Astrocyte (in vitro differentiated cells and primary cell): Measurements from ENCODE around the gene IER2. TPM values are rescaled to one million over a fixed set of nuclear protein-coding genes. Genes with fewer than 3 reads are reported as not detected.

Source experiments
- DNase-seq: peaks from one replicate; pipeline ENCODE4 v3.0.0-alpha.2; 2010; ENCODE audit warnings: low read depth
- FAIRE-seq: peaks from 2 replicates; lab custom pipeline; 2011; peaks lifted over from hg19 to GRCh38; lab: Jason Lieb, UNC
- H2AFZ ChIP-seq: 2 replicates; pipeline ENCODE4 v1.6.0; 2012; ENCODE audit warnings: low read depth, low read length, inconsistent platforms
- H3K27ac ChIP-seq: 2 replicates; pipeline ENCODE4 v1.5.1; 2011; ENCODE audit warnings: low read depth, low read length, inconsistent platforms
- H3K27me3 ChIP-seq: 2 replicates; pipeline ENCODE4 v1.6.0; 2011; ENCODE audit warnings: low read length, inconsistent platforms; ENCODE audit not compliant: insufficient read depth
- H3K36me3 ChIP-seq: 2 replicates; pipeline ENCODE4 v1.5.1; 2011; ENCODE audit warnings: low read length, inconsistent platforms; ENCODE audit not compliant: insufficient read depth
- H3K4me1 ChIP-seq: 2 replicates; pipeline ENCODE4 v1.5.1; 2011; ENCODE audit warnings: low read length, inconsistent platforms; ENCODE audit not compliant: insufficient read depth
- H3K4me2 ChIP-seq: 2 replicates; pipeline ENCODE4 v1.6.0; 2012; ENCODE audit warnings: low read length, inconsistent platforms
- H3K4me3 ChIP-seq: 2 replicates; pipeline ENCODE4 v1.5.1; 2011; ENCODE audit warnings: low read depth, mild to moderate bottlenecking, low read length, inconsistent platforms; ENCODE audit not compliant: insufficient read depth
- H3K79me2 ChIP-seq: 2 replicates; pipeline ENCODE4 v1.6.0; 2012; ENCODE audit warnings: mild to moderate bottlenecking, low read length, inconsistent platforms; ENCODE audit not compliant: insufficient read depth
- H3K9ac ChIP-seq: 2 replicates; pipeline ENCODE4 v1.6.0; 2012; ENCODE audit warnings: mild to moderate bottlenecking, low read length, inconsistent platforms
- H3K9me3 ChIP-seq: 2 replicates; pipeline ENCODE4 v1.5.1; 2012; ENCODE audit warnings: low read depth, mild to moderate bottlenecking, low read length, inconsistent platforms; ENCODE audit not compliant: insufficient read depth
- H4K20me1 ChIP-seq: 2 replicates; pipeline ENCODE4 v1.6.0; 2012; ENCODE audit warnings: low read length, inconsistent platforms; ENCODE audit not compliant: insufficient read depth
- H3K27ac Mint-ChIP-seq: one replicate; pipeline ENCODE4 v1.8.0; 2021; ENCODE audit warnings: mild to moderate bottlenecking, mixed read lengths; ENCODE audit not compliant: unreplicated experiment
- H3K27me3 Mint-ChIP-seq: one replicate; pipeline ENCODE4 v1.8.0; 2021; ENCODE audit warnings: low read depth, mixed read lengths; ENCODE audit not compliant: unreplicated experiment
- H3K36me3 Mint-ChIP-seq: one replicate; pipeline ENCODE4 v1.8.0; 2021; ENCODE audit warnings: low read depth, mixed read lengths; ENCODE audit not compliant: unreplicated experiment
- H3K4me1 Mint-ChIP-seq: one replicate; pipeline ENCODE4 v1.8.0; 2021; ENCODE audit warnings: low read depth, mixed read lengths; ENCODE audit not compliant: unreplicated experiment
- H3K4me3 Mint-ChIP-seq: one replicate; pipeline ENCODE4 v1.8.0; 2021; ENCODE audit warnings: mild to moderate bottlenecking, moderate library complexity, mixed read lengths; ENCODE audit not compliant: unreplicated experiment
- H3K9me3 Mint-ChIP-seq: one replicate; pipeline ENCODE4 v1.8.0; 2021; ENCODE audit warnings: mild to moderate bottlenecking, mixed read lengths; ENCODE audit not compliant: unreplicated experiment
- EZH2 ChIP-seq: IDR thresholded peaks from 2 replicates; pipeline ENCODE4 v1.6.1; 2012; ENCODE audit warnings: mild to moderate bottlenecking, low read length, inconsistent platforms; ENCODE audit not compliant: insufficient read depth
- total RNA-seq: library from RNA; stranded (reverse); gene quantifications from 2 replicates; pipeline ENCODE4 v1.2.1, GENCODE V29; 2021
- TF ChIP-seq, protein P1 (sequence below): IDR thresholded peaks from 2 replicates; pipeline ENCODE4 v1.5.1; 2011; ENCODE audit warnings: low read depth, mild to moderate bottlenecking, inconsistent platforms, low read length, moderate library complexity; ENCODE audit not compliant: insufficient read depth

Gene IER2
- total RNA-seq, 1 donor from 2014 or later: 71.3 TPM

DNA sequence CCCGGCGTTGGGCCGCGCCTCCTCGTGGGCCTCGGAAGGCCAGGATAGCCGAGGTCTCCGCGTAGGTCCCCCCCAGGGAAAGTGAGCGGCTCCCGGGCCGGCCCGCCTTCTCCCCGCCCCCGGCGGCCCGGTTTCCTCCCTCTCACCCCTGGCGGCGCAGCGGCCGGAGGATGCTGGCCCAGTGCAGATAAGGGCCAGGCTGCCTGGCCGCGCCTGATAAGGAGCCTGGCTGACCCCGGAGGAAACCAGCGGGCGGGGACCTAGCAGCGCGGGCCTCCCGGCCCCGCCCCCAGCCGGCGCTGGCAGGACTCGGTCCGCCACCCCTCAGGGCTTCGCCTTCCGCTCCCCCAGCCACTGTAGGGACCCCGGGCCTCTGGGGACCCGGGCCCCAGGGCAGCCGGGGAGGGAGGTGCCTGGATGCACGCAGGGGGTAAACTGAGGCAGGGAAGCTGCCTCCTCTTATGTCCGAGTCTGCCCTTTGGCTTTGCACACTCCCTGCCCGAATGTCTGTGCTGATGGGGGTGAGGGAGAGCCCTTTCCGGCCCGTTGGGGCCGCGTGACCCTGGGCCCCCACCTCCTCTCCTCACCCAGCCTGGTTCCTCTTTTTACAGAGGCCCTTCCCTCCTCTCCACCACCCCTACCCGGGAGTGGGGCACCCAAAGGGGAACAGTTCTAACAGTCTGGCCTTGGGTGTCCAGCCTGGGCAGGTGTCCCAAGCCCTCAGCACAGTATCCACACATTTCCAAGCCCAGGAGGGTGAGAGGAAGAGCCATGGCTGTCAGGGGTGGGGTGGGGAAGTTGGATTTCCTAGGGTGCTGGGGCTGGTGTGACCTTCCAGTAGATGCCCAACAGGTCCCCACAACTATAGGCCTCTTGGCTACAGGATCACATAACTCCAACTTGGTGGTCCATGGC, 47.3 kb upstream of the IER2 start, which contains the start of gene LYL1:
Gene LYL1 (minus strand): TSS at position 193 of the 915 bp plus-strand sequence. CDS start 1,687 bp downstream, outside the sequence.
- Histone ChIP-seq H2AFZ (peak within 1 kb of the TSS; percentile 47), H4K20me1 (peaks cover 6% of the 10 kb centered on the region), H3K36me3 (peaks cover 3% of the 10 kb centered on the region), H3K4me1 (peaks cover 5% of the 10 kb centered on the region), H3K9ac (peak within 1 kb of the TSS; percentile 35), H3K4me2 (peak within 1 kb of the TSS; percentile 72), H3K4me3 (no peak within 1 kb of the TSS), H3K27me3 (no peaks in the 10 kb centered on the region), H3K79me2 (no peaks in the 10 kb centered on the region), H3K27ac (no peak within 1 kb of the TSS), H3K9me3 (no peaks in the 10 kb centered on the region)
- Mint-ChIP-seq H3K9me3 (peaks cover 10% of the 10 kb centered on the region), H3K27me3 (peaks cover 20% of the 10 kb centered on the region), H3K4me3 (no peak within 1 kb of the TSS), H3K36me3 (peaks cover 10% of the 10 kb centered on the region), H3K27ac (peak within 1 kb of the TSS; percentile 53), H3K4me1 (peaks cover 3% of the 10 kb centered on the region)
- no peak for FAIRE-seq
- TF ChIP-seq, protein P1, sequence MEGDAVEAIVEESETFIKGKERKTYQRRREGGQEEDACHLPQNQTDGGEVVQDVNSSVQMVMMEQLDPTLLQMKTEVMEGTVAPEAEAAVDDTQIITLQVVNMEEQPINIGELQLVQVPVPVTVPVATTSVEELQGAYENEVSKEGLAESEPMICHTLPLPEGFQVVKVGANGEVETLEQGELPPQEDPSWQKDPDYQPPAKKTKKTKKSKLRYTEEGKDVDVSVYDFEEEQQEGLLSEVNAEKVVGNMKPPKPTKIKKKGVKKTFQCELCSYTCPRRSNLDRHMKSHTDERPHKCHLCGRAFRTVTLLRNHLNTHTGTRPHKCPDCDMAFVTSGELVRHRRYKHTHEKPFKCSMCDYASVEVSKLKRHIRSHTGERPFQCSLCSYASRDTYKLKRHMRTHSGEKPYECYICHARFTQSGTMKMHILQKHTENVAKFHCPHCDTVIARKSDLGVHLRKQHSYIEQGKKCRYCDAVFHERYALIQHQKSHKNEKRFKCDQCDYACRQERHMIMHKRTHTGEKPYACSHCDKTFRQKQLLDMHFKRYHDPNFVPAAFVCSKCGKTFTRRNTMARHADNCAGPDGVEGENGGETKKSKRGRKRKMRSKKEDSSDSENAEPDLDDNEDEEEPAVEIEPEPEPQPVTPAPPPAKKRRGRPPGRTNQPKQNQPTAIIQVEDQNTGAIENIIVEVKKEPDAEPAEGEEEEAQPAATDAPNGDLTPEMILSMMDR: no peak
- TF ChIP-seq EZH2: no peak
- DNase-seq: no peak

DNA sequence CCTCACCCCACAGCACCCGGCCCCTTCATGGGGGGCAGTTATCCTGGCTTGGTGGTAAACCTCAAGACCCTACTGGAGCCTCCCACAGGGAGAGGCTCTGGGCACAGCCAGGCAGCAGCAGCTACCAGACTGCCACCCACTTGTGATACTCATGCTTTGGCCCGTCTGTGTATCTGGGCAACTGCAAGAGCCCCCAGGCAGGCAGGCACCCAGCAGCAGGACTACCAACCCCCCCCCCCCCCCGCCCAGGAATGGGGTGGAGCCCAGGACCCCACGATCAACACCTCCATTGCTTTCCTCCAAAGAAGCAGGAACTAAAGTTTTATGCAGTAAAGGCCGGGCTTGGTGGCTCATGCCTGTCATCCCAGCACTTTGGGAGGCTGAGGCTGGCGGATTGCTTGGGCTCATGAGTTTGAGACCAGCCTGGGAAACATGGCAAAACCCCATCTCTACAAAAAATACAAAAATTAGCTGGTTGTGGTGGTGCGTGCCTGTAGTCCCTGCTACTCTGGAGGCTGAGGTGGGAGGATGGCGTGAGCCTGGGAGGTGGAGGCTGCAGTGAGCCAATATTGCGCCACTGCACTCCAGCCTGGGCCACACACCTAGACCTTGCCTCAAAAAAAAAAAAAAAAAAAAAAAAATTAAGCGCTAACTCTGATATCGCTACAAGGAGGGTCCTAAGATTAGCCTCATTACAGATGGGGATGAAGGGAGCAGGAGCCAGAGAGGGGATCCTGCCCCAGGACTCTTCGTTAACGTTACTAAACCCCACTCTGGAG, 46.4 kb upstream of the IER2 start:
- Mint-ChIP-seq H3K36me3 (peaks cover 10% of the 10 kb centered on the region), H3K9me3 (peaks cover 10% of the 10 kb centered on the region), H3K27me3 (peaks cover 17% of the 10 kb centered on the region), H3K4me3 (no peak overlapping the region), H3K4me1 (peaks cover 3% of the 10 kb centered on the region), H3K27ac (no peak overlapping the region)
- Histone ChIP-seq H3K27ac (no peak overlapping the region), H3K4me1 (peaks cover 5% of the 10 kb centered on the region), H3K79me2 (no peaks in the 10 kb centered on the region), H3K9me3 (no peaks in the 10 kb centered on the region), H3K4me3 (no peak overlapping the region), H3K36me3 (peaks cover 3% of the 10 kb centered on the region), H3K27me3 (no peaks in the 10 kb centered on the region), H2AFZ (no peak overlapping the region), H3K4me2 (no peak overlapping the region), H4K20me1 (peaks cover 6% of the 10 kb centered on the region), H3K9ac (no peak overlapping the region)
- no peak for DNase-seq
- TF ChIP-seq EZH2: no peak
- TF ChIP-seq, protein P1: no peak
- no peak for FAIRE-seq
